Suprapubic skin (tissue), 4 donors: ENCODE results near the gene SPATA31E1. TPM values are rescaled to one million over a fixed set of nuclear protein-coding genes. Genes with fewer than 3 reads are reported as not detected.

Experiments used
- DNase-seq, 2 donors: peaks; one replicate each; pipeline ENCODE4 v3.0.0-alpha.2; 2019; ENCODE audit warnings: low spot score in 2 of 2
- H3K27ac ChIP-seq: fragments of 200-600 bp; sonication (generic); one replicate; pipeline ENCODE4 v1.5.1; 2019
- H3K27me3 ChIP-seq: fragments of 200-600 bp; sonication (generic); one replicate; pipeline ENCODE4 v1.5.1; 2019
- H3K36me3 ChIP-seq: fragments of 200-600 bp; sonication (generic); one replicate; pipeline ENCODE4 v1.5.1; 2019
- H3K4me1 ChIP-seq: fragments of 200-600 bp; sonication (generic); one replicate; pipeline ENCODE4 v1.5.1; 2019
- H3K4me3 ChIP-seq: fragments of 200-600 bp; sonication (generic); one replicate; pipeline ENCODE4 v1.5.1; 2019; ENCODE audit warnings: mild to moderate bottlenecking
- H3K9me3 ChIP-seq: fragments of 200-600 bp; sonication (generic); one replicate; pipeline ENCODE4 v1.5.1; 2019
- CTCF ChIP-seq, 2 donors: fragments of 200-600 bp in 1 of 2; fragments of 450-650 bp in 1 of 2; sonication (generic) in 1 of 2; IDR thresholded peaks; one replicate each; pipeline ENCODE4 v1.5.1; 2016 to 2019; ENCODE audit warnings: antibody characterized with exemption in 2 of 2, mild to moderate bottlenecking in 1 of 2, moderate library complexity in 1 of 2
- EP300 ChIP-seq: sonication (generic); formaldehyde crosslinking; IDR thresholded peaks from one replicate; pipeline ENCODE4 v1.6.1; 2017; ENCODE audit warnings: antibody characterized with exemption
- POLR2A ChIP-seq, 2 donors: fragments of 450-650 bp; IDR thresholded peaks; one replicate each; pipeline ENCODE4 v1.6.1; 2017; ENCODE audit warnings: antibody characterized with exemption in 2 of 2, mild to moderate bottlenecking in 2 of 2, moderate library complexity in 2 of 2
- POLR2AphosphoS5 ChIP-seq, 3 donors: sonication (generic); formaldehyde crosslinking; IDR thresholded peaks; one replicate each; pipeline ENCODE4 v1.6.1; 2017; ENCODE audit warnings: antibody characterized with exemption in 3 of 3
- WGBS: methylation state at CpG from one replicate; pipeline ENCODE4 v1.1.5; 2018; 5-methylcytosine and 5-hydroxymethylcytosine counted together
- total RNA-seq, 4 donors: library from RNA; depleted of rRNA; stranded (reverse); fragments of >200 nt; gene quantifications; one replicate each; pipeline ENCODE4 v1.1.0, GENCODE V29; 2016

Gene SPATA31E1
- total RNA-seq, 4 donors from 2014 or later = not detected

- H3K4me1 ChIP-seq = no peaks in the 10 kb centered on the region
- no peaks in the 10 kb centered on the region for H3K36me3 ChIP-seq
- H3K27me3 ChIP-seq = peaks cover 5% of the 10 kb centered on the region
- H3K9me3 ChIP-seq = no peaks in the 10 kb centered on the region
- H3K27ac ChIP-seq = no peak overlapping the region
- no peak overlapping the region for H3K4me3 ChIP-seq
- WGBS = 63% methylated on average over 8 of the region's 11 CpGs
- DNase-seq = no peak
- TF ChIP-seq POLR2A (IDR thresholded peaks at IDR 0.05) (no peak), CTCF (IDR thresholded peaks at IDR 0.05) (no peak), POLR2AphosphoS5 (IDR thresholded peaks at IDR 0.05) (no peak), EP300 (no peak)
Observed at GRCh38 chr9:87886210-87886932, 3.7 kb downstream of the SPATA31E1 start.

GRCh38 chr9:87886933-87887505 is 4.3 kb downstream of the SPATA31E1 start:
- H3K27ac ChIP-seq = no peak overlapping the region
- no peaks in the 10 kb centered on the region for H3K4me1 ChIP-seq
- H3K27me3 ChIP-seq = peaks cover 5% of the 10 kb centered on the region
- TF ChIP-seq CTCF (IDR thresholded peaks at IDR 0.05) (no peak), POLR2A (IDR thresholded peaks at IDR 0.05) (no peak), EP300 (no peak), POLR2AphosphoS5 (IDR thresholded peaks at IDR 0.05) (no peak)
- WGBS = 84% methylated on average over 8 of the region's 13 CpGs
- no peaks in the 10 kb centered on the region for H3K9me3 ChIP-seq
- no peak for DNase-seq
- no peak overlapping the region for H3K4me3 ChIP-seq
- H3K36me3 ChIP-seq = no peaks in the 10 kb centered on the region

GRCh38 chr9:87887661-87888480 is 5.2 kb downstream of the SPATA31E1 start:
- peaks cover 5% of the 10 kb centered on the region for H3K27me3 ChIP-seq

GRCh38 chr9:87888501-87888900 is 5.8 kb downstream of the SPATA31E1 start:
- no peak for DNase-seq
- Histone ChIP-seq H3K27me3 (peaks cover 5% of the 10 kb centered on the region), H3K9me3 (no peaks in the 10 kb centered on the region), H3K4me1 (no peaks in the 10 kb centered on the region), H3K4me3 (no peak overlapping the region), H3K27ac (no peak overlapping the region), H3K36me3 (no peaks in the 10 kb centered on the region)
- TF ChIP-seq POLR2AphosphoS5 (IDR thresholded peaks at IDR 0.05) (no peak), POLR2A (IDR thresholded peaks at IDR 0.05) (no peak), CTCF (IDR thresholded peaks at IDR 0.05) (no peak), EP300 (no peak)
- WGBS = 60% methylated on average over 3 of the region's 6 CpGs

More at GRCh38 chr9:87887661-87888480, 5.2 kb downstream of the SPATA31E1 start:
- Histone ChIP-seq H3K27ac (no peak overlapping the region), H3K4me1 (no peaks in the 10 kb centered on the region), H3K9me3 (no peaks in the 10 kb centered on the region), H3K36me3 (no peaks in the 10 kb centered on the region), H3K4me3 (no peak overlapping the region)
- TF ChIP-seq POLR2AphosphoS5 (IDR thresholded peaks at IDR 0.05) (no peak), POLR2A (IDR thresholded peaks at IDR 0.05) (no peak), CTCF (IDR thresholded peaks at IDR 0.05) (no peak), EP300 (no peak)
- 86% methylated on average over 5 of the region's 13 CpGs for WGBS
- DNase-seq = no peak
